Smooth muscle cell (in vitro differentiated cells): ENCODE results near the gene GET4. TPM values are rescaled to one million over a fixed set of nuclear protein-coding genes. Genes with fewer than 3 reads are reported as not detected.
"Not testable (repeated sequence)": the region's sequence is repeated elsewhere in the genome, so short reads cannot be mapped to it uniquely, and the experiment has no call there.

Experiments used
- DNase-seq: peaks from one replicate; lab custom pipeline; 2025; ENCODE audit not compliant: unreplicated experiment; lab: John Stamatoyannopoulos, UW
- H2AFZ ChIP-seq: fragments of 200-600 bp; sonication (generic); 2 replicates; pipeline ENCODE4 v1.6.0; 2016; ENCODE audit warnings: antibody characterized with exemption, low read depth, mild to moderate bottlenecking
- H3F3A ChIP-seq: fragments of 200-600 bp; sonication (generic); 2 replicates; pipeline ENCODE4 v1.6.0; 2017; ENCODE audit warnings: antibody characterized with exemption, low read depth
- H3K27ac ChIP-seq: fragments of 200-600 bp; sonication (generic); 2 replicates; pipeline ENCODE4 v1.5.1; 2016; ENCODE audit warnings: low read depth, mild to moderate bottlenecking
- H3K27me3 ChIP-seq: fragments of 200-600 bp; sonication (generic); 2 replicates; pipeline ENCODE4 v1.6.1; 2016; ENCODE audit warnings: low read depth, mild to moderate bottlenecking
- H3K36me3 ChIP-seq: fragments of 200-600 bp; sonication (generic); 2 replicates; pipeline ENCODE4 v1.5.1; 2016; ENCODE audit warnings: low read depth
- H3K4me1 ChIP-seq: fragments of 200-600 bp; sonication (generic); 2 replicates; pipeline ENCODE4 v1.5.1; 2016; ENCODE audit warnings: low read depth
- H3K4me2 ChIP-seq: fragments of 200-600 bp; sonication (generic); 2 replicates; pipeline ENCODE4 v1.6.0; 2016; ENCODE audit warnings: mild to moderate bottlenecking
- H3K4me3 ChIP-seq: fragments of 200-600 bp; sonication (generic); 2 replicates; pipeline ENCODE4 v1.5.1; 2016; ENCODE audit warnings: mild to moderate bottlenecking
- H3K79me2 ChIP-seq: fragments of 200-600 bp; sonication (generic); 2 replicates; pipeline ENCODE4 v1.6.0; 2016; ENCODE audit warnings: low read depth, mild to moderate bottlenecking
- H3K9ac ChIP-seq: fragments of 200-600 bp; sonication (generic); 2 replicates; pipeline ENCODE4 v1.6.0; 2016; ENCODE audit warnings: low read depth
- H3K9me3 ChIP-seq: fragments of 200-600 bp; sonication (generic); replicated peaks from 2 replicates; pipeline ENCODE4 v1.5.1; 2016; ENCODE audit warnings: low read depth
- H4K20me1 ChIP-seq: fragments of 200-600 bp; sonication (generic); 2 replicates; pipeline ENCODE4 v1.6.0; 2016; ENCODE audit warnings: low read depth
- WGBS: methylation state at CpG from one replicate; pipeline ENCODE4 v1.1.7; 2016; ENCODE audit warnings: low lambda C conversion rate; 5-methylcytosine and 5-hydroxymethylcytosine counted together
- polyA plus RNA-seq: library from polyadenylated mRNA; unstranded; fragments of >200 nt; fragmentation: Nextera tagmentation; extraction: Ambion mirVana; gene quantifications from 2 replicates; pipeline ENCODE4 v1.2.1, GENCODE V29; 2016
- total RNA-seq: library from RNA; depleted of rRNA; stranded (reverse); fragments of >200 nt; gene quantifications from 2 replicates; pipeline ENCODE4 v1.2.3, GENCODE V29; 2014
- TF ChIP-seq, protein P1 (sequence below): fragments of 200-600 bp; sonication (generic); IDR thresholded peaks from 2 replicates; pipeline ENCODE4 v1.5.1; 2017; ENCODE audit warnings: borderline replicate concordance, mild to moderate bottlenecking, antibody characterized with exemption; ENCODE audit not compliant: insufficient read depth, poor library complexity, severe bottlenecking

GET4 gene
- total and polyA plus RNA-seq, 2 experiments from 2014 or later: 26.3 to 39.9 TPM

DNA sequence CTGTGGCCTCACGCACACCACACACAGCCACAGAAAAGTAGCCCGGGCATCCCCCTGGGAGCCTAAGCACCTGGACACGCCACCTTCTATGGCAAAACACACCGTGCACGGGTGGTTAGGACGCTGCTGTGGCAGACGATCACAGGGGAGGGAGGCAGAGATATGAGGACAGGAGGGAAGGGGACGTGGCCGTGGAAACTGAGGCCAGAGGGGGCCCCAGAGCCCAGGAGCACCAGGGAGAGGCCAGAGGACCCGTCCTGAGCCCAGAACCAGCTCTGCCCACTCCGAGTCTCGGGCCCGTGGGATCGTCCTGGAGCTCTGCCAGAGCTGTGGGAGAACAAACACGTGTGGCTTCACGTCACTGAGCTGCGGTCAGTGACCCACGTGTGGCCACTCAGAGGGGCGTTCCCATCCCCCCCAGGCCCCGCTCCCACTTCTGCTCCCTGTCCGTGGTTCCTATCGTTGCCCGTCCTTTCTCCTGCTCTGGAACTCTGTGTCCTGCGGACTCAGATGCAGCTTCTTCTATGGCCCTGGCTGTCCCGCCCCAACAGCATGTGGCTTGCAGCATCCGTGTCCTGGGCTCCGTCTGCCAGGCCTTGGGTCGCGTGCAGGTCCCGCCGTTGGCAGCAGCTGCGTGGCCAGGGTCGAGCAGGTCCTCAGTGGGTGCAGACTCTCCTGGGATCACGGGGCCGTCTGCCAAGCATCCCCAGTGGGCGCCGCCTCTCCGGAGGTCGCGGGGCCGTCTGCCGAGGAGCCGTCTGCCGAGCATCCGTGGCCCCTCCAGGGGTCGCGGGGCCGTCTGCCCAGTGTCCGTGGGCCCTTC is 31.0 kb downstream of the GET4 start:
- H3K9ac ChIP-seq: no peak overlapping the region
- TF ChIP-seq, protein P1, sequence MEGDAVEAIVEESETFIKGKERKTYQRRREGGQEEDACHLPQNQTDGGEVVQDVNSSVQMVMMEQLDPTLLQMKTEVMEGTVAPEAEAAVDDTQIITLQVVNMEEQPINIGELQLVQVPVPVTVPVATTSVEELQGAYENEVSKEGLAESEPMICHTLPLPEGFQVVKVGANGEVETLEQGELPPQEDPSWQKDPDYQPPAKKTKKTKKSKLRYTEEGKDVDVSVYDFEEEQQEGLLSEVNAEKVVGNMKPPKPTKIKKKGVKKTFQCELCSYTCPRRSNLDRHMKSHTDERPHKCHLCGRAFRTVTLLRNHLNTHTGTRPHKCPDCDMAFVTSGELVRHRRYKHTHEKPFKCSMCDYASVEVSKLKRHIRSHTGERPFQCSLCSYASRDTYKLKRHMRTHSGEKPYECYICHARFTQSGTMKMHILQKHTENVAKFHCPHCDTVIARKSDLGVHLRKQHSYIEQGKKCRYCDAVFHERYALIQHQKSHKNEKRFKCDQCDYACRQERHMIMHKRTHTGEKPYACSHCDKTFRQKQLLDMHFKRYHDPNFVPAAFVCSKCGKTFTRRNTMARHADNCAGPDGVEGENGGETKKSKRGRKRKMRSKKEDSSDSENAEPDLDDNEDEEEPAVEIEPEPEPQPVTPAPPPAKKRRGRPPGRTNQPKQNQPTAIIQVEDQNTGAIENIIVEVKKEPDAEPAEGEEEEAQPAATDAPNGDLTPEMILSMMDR: no peak
- no peaks in the 10 kb centered on the region for H3K4me1 ChIP-seq
- H3K36me3 ChIP-seq: no peaks in the 10 kb centered on the region
- H3K79me2 ChIP-seq: no peaks in the 10 kb centered on the region
- H3K27me3 ChIP-seq: peaks cover 23% of the 10 kb centered on the region
- H3K4me3 ChIP-seq: no peak overlapping the region
- H3K4me2 ChIP-seq: no peak overlapping the region
- H2AFZ ChIP-seq: no peak overlapping the region
- WGBS: 93% methylated on average over 47 of the region's 49 CpGs
- H4K20me1 ChIP-seq: no peaks in the 10 kb centered on the region
- H3K27ac ChIP-seq: no peak overlapping the region
- H3K9me3 ChIP-seq: no peaks in the 10 kb centered on the region
- no peak for DNase-seq
- H3F3A ChIP-seq: no peaks in the 10 kb centered on the region

DNA sequence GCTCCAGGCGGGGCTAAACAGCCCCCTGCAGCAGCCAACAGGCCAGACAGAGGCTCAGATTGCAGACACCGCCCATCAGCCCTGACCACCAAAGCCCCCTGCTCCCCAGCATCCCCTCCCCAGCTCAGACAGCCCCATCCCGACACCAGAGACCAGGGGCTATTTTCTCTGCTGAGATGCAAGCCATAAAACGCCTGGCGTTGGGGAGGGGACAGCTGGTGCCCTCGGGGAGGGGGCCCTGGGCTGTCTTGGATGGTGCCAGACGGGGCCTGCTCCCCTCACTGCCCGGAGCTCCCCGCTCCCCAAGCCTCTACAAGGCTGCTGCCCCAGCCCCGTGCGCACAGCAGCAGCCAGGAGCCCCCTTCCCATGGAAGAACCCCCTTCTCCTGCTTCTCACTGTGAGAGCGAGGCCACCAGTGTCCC is 31.8 kb downstream of the GET4 start:
- Histone ChIP-seq H3K4me2 (no peak overlapping the region), H3K27me3 (peaks cover 23% of the 10 kb centered on the region), H3K9ac (no peak overlapping the region), H3K4me3 (no peak overlapping the region), H3F3A (no peaks in the 10 kb centered on the region), H3K36me3 (no peaks in the 10 kb centered on the region), H4K20me1 (no peaks in the 10 kb centered on the region), H3K4me1 (no peaks in the 10 kb centered on the region), H2AFZ (no peak overlapping the region), H3K27ac (no peak overlapping the region), H3K79me2 (no peaks in the 10 kb centered on the region), H3K9me3 (no peaks in the 10 kb centered on the region)
- 95% methylated on average over 5 of the region's 12 CpGs for WGBS
- DNase-seq: no peak
- TF ChIP-seq, protein P1: no peak

DNA sequence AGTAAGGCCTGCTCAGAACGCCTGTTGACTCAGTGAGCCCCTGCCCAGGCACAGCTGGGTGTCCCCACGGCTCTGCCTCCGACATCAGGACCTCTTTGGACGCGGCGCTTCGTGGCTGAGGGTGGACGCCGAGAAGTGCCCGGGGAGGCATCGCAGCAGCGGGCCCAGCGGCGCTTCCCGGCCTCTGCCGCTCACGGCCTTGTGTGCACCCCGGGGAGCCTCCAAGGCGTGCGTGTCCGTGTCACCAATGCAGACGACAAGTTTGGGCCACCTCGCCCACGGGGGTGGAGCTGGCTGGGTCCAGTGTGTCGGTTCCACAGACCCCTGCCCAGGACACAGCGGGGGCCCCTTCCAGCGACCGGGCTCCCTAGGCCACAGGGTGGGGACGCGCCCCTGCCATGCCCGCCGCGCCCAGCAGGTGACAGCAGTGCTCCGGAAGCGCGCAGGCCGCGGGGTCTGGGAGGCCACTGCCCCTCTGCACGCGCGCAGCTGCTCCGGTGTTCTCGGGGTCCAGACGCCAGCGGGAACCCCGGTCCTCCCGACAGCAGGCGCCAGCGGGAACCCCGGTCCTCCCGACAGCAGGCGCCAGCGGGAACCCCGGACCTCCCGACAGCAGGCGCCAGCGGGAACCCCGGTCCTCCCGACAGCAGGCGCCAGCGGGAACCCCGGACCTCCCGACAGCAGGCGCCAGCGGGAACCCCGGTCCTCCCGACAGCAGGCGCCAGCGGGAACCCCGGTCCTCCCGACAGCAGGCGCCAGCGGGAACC is 32.4 kb downstream of the GET4 start:
- WGBS: 25% methylated on average over 43 of the region's 73 CpGs
- H4K20me1 ChIP-seq, H2AFZ ChIP-seq, H3K36me3 ChIP-seq, H3K27ac ChIP-seq, H3F3A ChIP-seq, H3K79me2 ChIP-seq, H3K4me1 ChIP-seq, H3K9ac ChIP-seq, H3K9me3 ChIP-seq: not testable (repeated sequence)
- peak; percentile 17 for DNase-seq
- Histone ChIP-seq H3K4me3 (peak overlapping the region; percentile 37), H3K4me2 (peak overlapping the region; percentile 79), H3K27me3 (peaks cover 23% of the 10 kb centered on the region)
- TF ChIP-seq, protein P1: peak; percentile 75
